BLaER1 treated with 17β-estradiol and CSF1 and Interleukin-3, amounts not matched to agents 10 nM and 100 nM (cell line): ENCODE data around the gene ESYT3.

Source experiments
- H3K27ac ChIP-seq, 11 experiments: shearing (Covaris generic); formaldehyde crosslinking; 2 replicates each; pipeline ENCODE4 v1.8.1; 2022
- H3K27me3 ChIP-seq, 11 experiments: shearing (Covaris generic); formaldehyde crosslinking; 2 replicates each; pipeline ENCODE4 v1.8.1; 2022
- H3K36me3 ChIP-seq, 11 experiments: shearing (Covaris generic); formaldehyde crosslinking; 2 replicates each; pipeline ENCODE4 v1.8.1; 2022
- H3K4me1 ChIP-seq, 10 experiments: shearing (Covaris generic); formaldehyde crosslinking; 2 replicates each; pipeline ENCODE4 v1.8.1; 2022
- H3K4me2 ChIP-seq, 11 experiments: shearing (Covaris generic); formaldehyde crosslinking; 2 replicates each; pipeline ENCODE4 v1.8.1; 2022
- H3K4me3 ChIP-seq, 10 experiments: shearing (Covaris generic); formaldehyde crosslinking; 2 replicates each; pipeline ENCODE4 v1.8.1; 2022
- H3K9ac ChIP-seq, 11 experiments: shearing (Covaris generic); formaldehyde crosslinking; 2 replicates each; pipeline ENCODE4 v1.8.1; 2022
- H3K9me3 ChIP-seq, 11 experiments: shearing (Covaris generic); formaldehyde crosslinking; replicated peaks in 1 of 11; 2 replicates each; pipeline ENCODE4 v1.8.1; 2022
- H4K20me1 ChIP-seq, 11 experiments: shearing (Covaris generic); formaldehyde crosslinking; 2 replicates each; pipeline ENCODE4 v1.8.1; 2022
- Cebpa-rat ChIP-seq, 11 experiments: shearing (Covaris generic); IDR thresholded peaks; 2 replicates each; pipeline ENCODE4 v1.8.1; 2022

Gene ESYT3

DNA sequence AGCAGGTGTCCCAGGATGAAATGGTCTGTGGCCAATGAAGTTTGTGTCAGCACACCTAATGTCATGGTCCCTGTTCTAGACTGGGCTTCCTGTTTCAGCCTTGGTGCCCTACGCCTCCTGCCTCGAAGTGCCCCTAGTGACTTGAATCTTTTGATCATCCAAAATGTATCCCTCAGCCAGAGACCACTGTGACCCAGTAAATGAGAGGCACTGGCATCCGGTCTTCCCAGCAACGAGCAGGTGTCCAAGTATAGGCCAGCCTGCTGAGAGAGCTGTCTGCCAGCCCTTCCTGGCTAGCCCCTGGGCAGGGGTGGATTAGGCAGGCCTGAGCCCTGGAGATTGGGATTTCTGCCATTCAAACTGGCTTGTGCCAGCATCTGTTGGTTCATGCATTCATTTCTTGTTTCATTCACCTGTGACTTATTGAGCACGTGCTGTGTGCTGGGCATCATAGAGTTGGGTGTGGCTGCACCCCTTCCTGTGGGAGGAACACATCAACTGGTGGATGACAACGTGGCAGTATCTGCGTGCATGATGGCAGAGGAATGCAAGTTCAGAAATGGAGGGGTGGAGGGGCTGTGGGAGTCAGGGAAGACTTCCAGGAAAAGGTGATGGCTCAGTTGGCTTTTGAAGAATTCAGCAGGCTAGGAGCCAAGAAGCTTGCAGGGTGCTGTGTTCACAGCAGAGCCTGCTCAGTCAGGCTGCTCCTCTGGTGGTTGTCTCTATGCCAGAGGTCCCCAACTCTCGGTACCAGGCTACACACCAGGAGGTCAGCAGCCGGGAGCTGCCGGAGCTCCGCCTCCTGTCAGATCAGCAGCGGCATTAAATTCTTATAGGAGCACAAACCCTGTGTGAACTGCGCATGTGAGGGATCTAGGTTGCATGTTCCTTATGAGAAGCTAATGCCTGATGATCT, 21.6 kb downstream of the ESYT3 start:
- Histone ChIP-seq H3K27me3 (no peaks in the 10 kb centered on the region), H3K36me3 (no peaks in the 10 kb centered on the region), H3K9ac (no peak overlapping the region), H3K4me2 (peak overlapping the region in 4 of 11 experiments; percentile 1 to 35 (median 10); a peak in 6 of 22 replicates), H3K4me1 (peaks cover 0 to 15% (median 6%) of the 10 kb centered on the region in 10 experiments; a peak in 7 of 20 replicates), H3K4me3 (no peak overlapping the region), H3K27ac (no peak overlapping the region), H3K9me3 (no peaks in the 10 kb centered on the region), H4K20me1 (peaks cover 0 to 4% (median 0%) of the 10 kb centered on the region in 11 experiments; a peak in 1 of 22 replicates)
- no peak for TF ChIP-seq Cebpa-rat (IDR thresholded peaks at IDR 0.05)

DNA sequence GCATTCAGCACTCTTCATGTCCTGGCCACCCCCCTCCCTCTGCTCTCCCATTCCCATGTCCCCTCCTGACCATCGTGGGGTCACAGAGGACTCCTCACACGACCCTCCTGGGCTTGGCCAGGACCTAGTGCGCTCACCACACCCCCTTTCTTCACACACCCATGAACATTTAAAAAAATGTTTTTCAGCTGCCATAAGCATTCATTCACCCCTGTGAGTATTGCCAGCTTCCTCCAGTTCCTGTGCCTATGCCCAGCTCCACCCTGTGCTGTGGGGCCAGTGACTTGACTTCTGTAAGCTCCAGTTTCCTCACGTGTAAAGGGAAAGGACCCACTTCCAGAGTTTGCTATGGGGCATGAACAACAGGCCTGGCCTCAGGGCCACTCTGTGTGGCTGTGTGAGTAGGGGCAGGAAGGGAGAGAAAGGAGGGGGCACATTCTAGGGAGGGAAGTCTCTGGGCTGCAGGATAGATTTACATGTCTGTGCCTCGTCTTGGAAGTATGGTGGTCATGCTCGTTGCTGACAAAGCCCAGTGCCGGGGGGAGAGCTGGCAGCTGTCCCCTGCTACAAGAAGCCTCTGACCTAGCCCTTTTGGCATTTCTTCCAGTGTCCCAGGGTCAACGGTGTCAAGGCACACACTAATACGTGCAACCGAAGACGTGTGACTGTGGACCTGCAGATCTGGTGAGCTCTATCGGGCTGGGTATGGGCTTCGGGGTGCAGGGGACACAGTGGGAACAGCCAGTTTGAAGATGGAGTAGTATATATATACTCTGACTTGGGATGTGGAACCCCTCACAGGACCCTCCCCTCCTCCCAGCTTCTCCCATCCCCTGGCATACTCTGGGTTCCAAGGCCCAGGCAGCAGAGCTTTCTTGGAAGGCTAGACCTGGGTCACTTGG, 22.8 kb downstream of the ESYT3 start:
- Histone ChIP-seq H3K4me1 (peaks cover 0 to 16% (median 6%) of the 10 kb centered on the region in 10 experiments; a peak in 7 of 20 replicates), H3K27ac (no peak overlapping the region), H3K36me3 (no peaks in the 10 kb centered on the region), H3K9ac (no peak overlapping the region), H3K4me2 (no peak overlapping the region), H3K4me3 (no peak overlapping the region), H3K27me3 (no peaks in the 10 kb centered on the region), H3K9me3 (no peaks in the 10 kb centered on the region), H4K20me1 (peaks cover 0 to 4% (median 0%) of the 10 kb centered on the region in 11 experiments; a peak in 1 of 22 replicates)
- TF ChIP-seq Cebpa-rat (IDR thresholded peaks at IDR 0.05) = no peak

DNA sequence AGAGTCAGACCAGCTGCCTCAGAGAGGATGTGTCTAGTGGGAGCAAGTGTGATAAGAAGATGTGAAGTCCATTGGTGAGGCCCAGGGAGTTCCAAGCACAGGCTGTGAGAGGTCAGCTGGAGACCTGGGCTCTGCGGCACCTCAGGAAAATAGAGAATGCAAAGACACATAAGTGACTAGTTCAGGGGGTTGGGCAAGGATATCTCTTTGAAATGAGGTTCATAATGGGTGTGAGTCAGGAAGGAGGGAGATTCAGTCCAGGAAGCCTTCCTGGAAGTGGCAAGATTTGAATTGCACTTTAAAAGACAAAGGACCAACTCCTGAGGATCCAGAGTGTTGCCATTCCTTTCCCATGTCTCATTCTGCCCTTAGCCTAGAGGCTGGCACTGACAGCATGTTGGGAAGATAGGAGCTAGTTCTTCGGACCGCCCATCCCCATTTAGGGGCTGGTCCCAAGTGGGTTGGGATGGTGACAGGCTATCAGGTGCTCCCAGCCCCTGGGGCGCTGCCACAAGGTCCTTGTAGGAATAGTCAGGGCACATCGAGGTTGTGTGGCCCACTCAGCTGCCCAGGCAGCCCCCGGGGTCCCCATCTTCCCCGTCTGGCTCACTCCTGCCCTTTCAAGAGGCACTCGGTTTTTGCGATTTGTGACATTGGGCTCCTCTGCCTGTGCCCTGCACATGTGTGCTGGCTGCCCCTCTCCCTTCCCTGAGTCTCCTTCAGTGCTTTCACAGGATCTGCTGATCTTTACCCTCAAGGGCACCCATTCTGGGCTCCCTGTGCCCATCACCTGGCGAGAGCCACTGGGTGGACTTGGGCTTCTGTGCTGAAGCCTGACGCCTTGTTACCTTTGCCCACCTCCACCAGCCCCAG, 23.7 kb downstream of the ESYT3 start:
- H3K4me2 ChIP-seq = no peak overlapping the region
- no peak for TF ChIP-seq Cebpa-rat (IDR thresholded peaks at IDR 0.05)
- H3K27me3 ChIP-seq = no peaks in the 10 kb centered on the region
- H3K4me1 ChIP-seq = peaks cover 0 to 16% (median 6%) of the 10 kb centered on the region in 10 experiments; a peak in 7 of 20 replicates
- H3K36me3 ChIP-seq = no peaks in the 10 kb centered on the region
- no peak overlapping the region for H3K9ac ChIP-seq
- no peak overlapping the region for H3K4me3 ChIP-seq
- no peak overlapping the region for H3K27ac ChIP-seq
- H3K9me3 ChIP-seq = no peaks in the 10 kb centered on the region
- H4K20me1 ChIP-seq = peaks cover 0 to 4% (median 0%) of the 10 kb centered on the region in 11 experiments; a peak in 1 of 22 replicates

DNA sequence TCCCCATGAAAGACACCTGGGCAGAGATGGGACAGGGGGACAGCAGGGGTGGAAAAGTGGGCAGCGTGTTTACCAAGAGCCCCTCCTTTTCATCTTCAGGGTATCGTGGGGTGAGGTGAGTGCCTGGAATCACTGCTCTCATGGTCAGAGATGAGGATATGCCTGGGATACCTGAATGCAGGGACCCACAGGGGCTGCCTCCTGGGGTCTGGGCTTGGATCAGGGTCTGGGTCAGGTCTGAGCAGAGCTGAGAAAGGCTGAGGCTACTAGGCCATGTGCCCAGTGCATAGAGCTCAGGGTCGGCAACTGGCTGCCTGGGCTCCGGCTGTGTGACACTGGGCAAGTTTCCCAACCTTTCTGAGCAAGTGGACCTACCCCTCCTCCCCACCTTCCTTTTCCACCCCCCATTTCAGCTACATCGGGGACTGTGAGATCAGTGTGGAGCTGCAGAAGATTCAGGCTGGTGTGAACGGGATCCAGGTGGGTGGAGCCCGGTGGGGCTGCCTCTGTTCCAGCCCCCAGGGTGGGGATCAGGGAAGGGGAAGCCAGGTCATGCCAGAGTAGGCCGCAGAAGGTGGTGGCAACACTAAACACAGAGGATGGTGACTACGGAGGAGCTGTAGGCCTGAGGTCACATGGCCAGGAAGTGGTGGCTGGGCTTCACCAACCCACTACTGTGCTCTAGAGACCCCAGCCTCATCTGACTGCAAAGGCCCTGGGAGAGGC, 24.5 kb downstream of the ESYT3 start:
- H3K27ac ChIP-seq = no peak overlapping the region
- H3K4me1 ChIP-seq = peaks cover 0 to 16% (median 7%) of the 10 kb centered on the region in 10 experiments; a peak in 8 of 20 replicates
- H3K4me2 ChIP-seq = no peak overlapping the region
- H3K9me3 ChIP-seq = no peaks in the 10 kb centered on the region
- TF ChIP-seq Cebpa-rat (IDR thresholded peaks at IDR 0.05) = no peak
- no peaks in the 10 kb centered on the region for H3K36me3 ChIP-seq
- H3K27me3 ChIP-seq = no peaks in the 10 kb centered on the region
- H3K9ac ChIP-seq = no peak overlapping the region
- no peak overlapping the region for H3K4me3 ChIP-seq
- H4K20me1 ChIP-seq = peaks cover 0 to 4% (median 0%) of the 10 kb centered on the region in 11 experiments; a peak in 1 of 22 replicates

DNA sequence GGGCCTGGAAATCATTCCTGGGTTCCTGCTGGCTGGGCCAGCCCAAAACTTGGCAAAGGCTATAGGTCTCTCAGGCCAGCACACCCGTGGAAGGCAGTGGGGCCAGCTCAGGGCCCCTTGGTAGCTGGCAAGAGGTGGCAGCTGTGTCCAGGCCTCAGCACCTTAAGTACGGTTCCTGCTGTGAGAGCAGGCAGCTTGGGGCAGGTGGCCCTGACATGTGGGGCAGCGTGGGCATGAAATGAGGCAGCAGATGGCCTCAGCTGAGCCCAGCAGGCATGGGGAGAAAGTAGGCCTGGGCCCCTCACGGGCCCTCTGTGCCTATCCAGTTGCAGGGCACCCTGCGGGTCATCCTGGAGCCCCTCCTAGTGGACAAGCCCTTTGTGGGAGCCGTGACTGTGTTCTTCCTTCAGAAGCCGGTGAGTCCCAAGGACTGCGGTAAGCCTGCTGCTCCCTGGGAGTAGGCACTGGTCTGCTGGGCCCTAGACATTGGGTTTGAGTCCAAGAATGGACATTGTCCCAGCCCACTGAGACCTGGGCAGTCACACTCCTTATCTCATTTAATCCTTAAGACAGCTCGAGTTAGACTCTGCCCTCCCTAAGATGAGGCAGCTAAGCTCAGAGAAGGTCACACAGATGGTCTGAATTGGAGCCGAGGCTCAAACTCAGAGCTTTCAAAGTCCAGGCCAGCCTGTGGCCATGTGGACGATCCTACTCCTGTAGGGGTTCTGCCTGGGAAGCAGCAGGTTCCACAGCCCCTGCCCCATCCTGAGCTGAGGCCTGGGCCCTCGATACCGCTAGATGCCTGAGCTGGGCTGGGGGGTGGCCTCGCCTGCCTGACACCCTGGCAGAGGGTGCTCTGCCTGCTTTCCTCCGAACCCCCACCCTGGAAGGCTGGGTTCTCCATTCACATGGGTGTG, 25.5 kb downstream of the ESYT3 start:
- no peaks in the 10 kb centered on the region for H3K36me3 ChIP-seq
- no peak overlapping the region for H3K27ac ChIP-seq
- H3K9ac ChIP-seq = no peak overlapping the region
- H3K27me3 ChIP-seq = no peaks in the 10 kb centered on the region
- H4K20me1 ChIP-seq = peaks cover 0 to 4% (median 0%) of the 10 kb centered on the region in 11 experiments; a peak in 1 of 22 replicates
- H3K9me3 ChIP-seq = no peaks in the 10 kb centered on the region
- H3K4me1 ChIP-seq = peaks cover 0 to 16% (median 10%) of the 10 kb centered on the region in 10 experiments; a peak in 8 of 20 replicates
- peak overlapping the region in 1 of 11 experiments; percentile 11; a peak in 2 of 22 replicates for H3K4me2 ChIP-seq
- no peak for TF ChIP-seq Cebpa-rat (IDR thresholded peaks at IDR 0.05)
- H3K4me3 ChIP-seq = no peak overlapping the region

DNA sequence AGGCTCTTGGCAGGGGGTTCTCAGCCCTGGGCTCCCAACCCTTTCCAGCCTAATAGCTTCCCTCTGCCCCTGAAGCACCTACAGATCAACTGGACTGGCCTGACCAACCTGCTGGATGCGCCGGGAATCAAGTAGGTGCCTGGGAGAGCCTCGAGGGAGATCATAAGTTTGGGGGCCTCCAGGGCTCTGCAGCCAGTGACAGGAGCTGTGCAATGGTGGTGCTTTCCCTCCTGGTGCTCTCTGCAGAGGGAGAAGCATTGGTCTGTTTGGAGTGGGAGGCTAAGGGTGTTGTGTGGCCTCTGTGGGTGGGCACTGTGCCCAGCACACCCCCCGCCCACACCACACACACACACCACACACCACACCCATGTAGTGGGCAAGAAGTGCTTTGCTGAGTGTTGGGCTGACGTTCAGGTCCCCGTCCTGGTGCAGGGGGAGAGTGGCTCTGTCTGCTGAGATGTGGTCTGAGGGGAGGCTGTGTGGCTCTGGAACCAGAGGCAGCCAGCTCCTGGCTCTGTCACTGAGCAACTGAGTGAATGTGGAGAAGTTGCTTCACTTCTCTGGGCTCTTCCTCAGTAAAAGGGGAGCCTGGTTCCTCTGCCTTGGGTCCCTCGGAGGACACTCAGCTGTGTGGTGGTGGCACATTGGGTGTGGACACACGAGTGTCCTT, 26.3 kb downstream of the ESYT3 start:
- H3K9me3 ChIP-seq = no peaks in the 10 kb centered on the region
- H3K27me3 ChIP-seq = no peaks in the 10 kb centered on the region
- H3K4me1 ChIP-seq = peaks cover 0 to 16% (median 10%) of the 10 kb centered on the region in 10 experiments; a peak in 8 of 20 replicates
- H3K36me3 ChIP-seq = no peaks in the 10 kb centered on the region
- no peak overlapping the region for H3K9ac ChIP-seq
- H3K4me2 ChIP-seq = peak overlapping the region in 2 of 11 experiments; percentile 11 to 34; a peak in 2 of 22 replicates
- peaks cover 0 to 4% (median 0%) of the 10 kb centered on the region in 11 experiments; a peak in 1 of 22 replicates for H4K20me1 ChIP-seq
- no peak overlapping the region for H3K4me3 ChIP-seq
- no peak for TF ChIP-seq Cebpa-rat (IDR thresholded peaks at IDR 0.05)
- no peak overlapping the region for H3K27ac ChIP-seq
